Lower leg skin (tissue), 4 donors: Measurements from ENCODE around the gene LIPE. TPM values are rescaled to one million over a fixed set of nuclear protein-coding genes. Genes with fewer than 3 reads are reported as not detected.

ENCODE experiments used
- DNase-seq, 2 donors: peaks; one replicate each; pipeline ENCODE4 v3.0.0-alpha.2; 2019; ENCODE audit warnings: low spot score in 2 of 2
- H3K4me3 ChIP-seq: fragments of 200-600 bp; sonication (generic); 2 replicates; pipeline ENCODE4 v1.5.1; 2017; ENCODE audit warnings: mild to moderate bottlenecking, low read depth; ENCODE audit not compliant: poor library complexity, severe bottlenecking
- CTCF ChIP-seq, 3 donors: fragments of 450-650 bp; IDR thresholded peaks; one replicate each; pipeline ENCODE4 v1.5.1; 2016; ENCODE audit warnings: antibody characterized with exemption in 3 of 3, mild to moderate bottlenecking in 3 of 3, moderate library complexity in 2 of 3
- POLR2A ChIP-seq, 2 donors: fragments of 450-650 bp; IDR thresholded peaks; one replicate each; pipeline ENCODE4 v1.6.1; 2016 to 2017; ENCODE audit warnings: antibody characterized with exemption in 2 of 2, mild to moderate bottlenecking in 1 of 2, moderate library complexity in 1 of 2
- WGBS, 2 donors: methylation state at CpG; one replicate each; pipeline ENCODE4 v1.1.5; 2018; 5-methylcytosine and 5-hydroxymethylcytosine counted together
- intact Hi-C: fragments of 100-400 bp; cut with DNase I; formaldehyde crosslinking; loops from one replicate; pipeline ENCODE4 v1.15.0; 2023; ENCODE audit warnings: low total_unique reads
- total RNA-seq, 4 donors: library from RNA; depleted of rRNA; stranded (reverse); fragments of >200 nt; gene quantifications; one replicate each; pipeline ENCODE4 v1.1.0, GENCODE V29; 2016

Gene LIPE
- total RNA-seq, 4 donors from 2014 or later: 20.9 to 96.9 (median 55.9) TPM

- H3K4me3 ChIP-seq: no peak overlapping the region
- no peak for TF ChIP-seq CTCF (IDR thresholded peaks at IDR 0.05)
- no peak for TF ChIP-seq POLR2A (IDR thresholded peaks at IDR 0.05)
- 34 to 52% methylated on average over 7 of the region's 7 CpGs for WGBS, 2 donors
- intact Hi-C loops: no loop called here
- DNase-seq: peak in 1 of 2 donors; percentile 78
Observed at GRCh38 chr19:42471554-42472249, 44.5 kb upstream of the LIPE start.

GRCh38 chr19:42469311-42470235 lies 42.4 kb upstream of the LIPE start:
- peak in 1 of 2 donors; percentile 10 for DNase-seq
- no peak overlapping the region for H3K4me3 ChIP-seq
- intact Hi-C loops: no loop called here
- 67 to 74% methylated on average over 8 of the region's 8 CpGs for WGBS, 2 donors
- TF ChIP-seq POLR2A (IDR thresholded peaks at IDR 0.05) (no peak), CTCF (IDR thresholded peaks at IDR 0.05) (no peak)

- WGBS, 2 donors: 31 to 49% methylated on average over 3 of the region's 3 CpGs
- intact Hi-C loops: no loop called here
- TF ChIP-seq POLR2A (IDR thresholded peaks at IDR 0.05): no peak
- TF ChIP-seq CTCF (IDR thresholded peaks at IDR 0.05): no peak
- peak in 1 of 2 donors; percentile 61 for DNase-seq
- H3K4me3 ChIP-seq: no peak overlapping the region
Observed at GRCh38 chr19:42468273-42468796, 41.1 kb upstream of the LIPE start.

- DNase-seq: peak in 1 of 2 donors; percentile 69
- no peak overlapping the region for H3K4me3 ChIP-seq
- WGBS, 2 donors: 51 to 53% methylated on average over 5 of the region's 5 CpGs
- intact Hi-C loops: no loop called here
- TF ChIP-seq CTCF (IDR thresholded peaks at IDR 0.05) (no peak), POLR2A (IDR thresholded peaks at IDR 0.05) (no peak)
Observed at GRCh38 chr19:42467183-42467760, 40.1 kb upstream of the LIPE start.

GRCh38 chr19:42466521-42467182 lies 39.5 kb upstream of the LIPE start:
- 71% methylated on average over 5 of the region's 5 CpGs for WGBS, 2 donors
- TF ChIP-seq CTCF (IDR thresholded peaks at IDR 0.05) (no peak), POLR2A (IDR thresholded peaks at IDR 0.05) (no peak)
- intact Hi-C loops: no loop called here
- no peak overlapping the region for H3K4me3 ChIP-seq
- peak in 1 of 2 donors; percentile 31 for DNase-seq
